GM23338 (cell line): ENCODE results near the gene EPHX1. TPM values are rescaled to one million over a fixed set of nuclear protein-coding genes. Genes with fewer than 3 reads are reported as not detected.

Experiments
- ATAC-seq: fragments of 200-7000 bp; cut with Tn5 transposase; 3 replicates; pipeline ENCODE4 v1.9.1; 2020
- DNase-seq: peaks from one replicate; pipeline ENCODE4 v3.0.0-alpha.2; 2015; ENCODE audit warnings: low spot score
- H2AFZ ChIP-seq: fragments of 200-600 bp; sonication (generic); 2 replicates; pipeline ENCODE4 v1.8.0; 2016; ENCODE audit warnings: antibody characterized with exemption, mild to moderate bottlenecking, moderate library complexity
- H3F3A ChIP-seq: fragments of 200-600 bp; sonication (generic); replicated peaks from 2 replicates; pipeline ENCODE4 v1.8.0; 2017; ENCODE audit warnings: antibody characterized with exemption, mixed run types, low read depth
- H3K27ac ChIP-seq: fragments of 200-600 bp; sonication (generic); 2 replicates; pipeline ENCODE4 v1.6.1; 2016; ENCODE audit warnings: low read depth
- H3K27me3 ChIP-seq: fragments of 200-600 bp; sonication (generic); 2 replicates; pipeline ENCODE4 v1.8.0; 2016; ENCODE audit warnings: mild to moderate bottlenecking, mixed run types, moderate library complexity; ENCODE audit not compliant: insufficient read depth
- H3K36me3 ChIP-seq: fragments of 200-600 bp; sonication (generic); 2 replicates; pipeline ENCODE4 v1.8.0; 2016; ENCODE audit warnings: mild to moderate bottlenecking; ENCODE audit not compliant: insufficient read depth
- H3K4me1 ChIP-seq: fragments of 200-600 bp; sonication (generic); 2 replicates; pipeline ENCODE4 v1.8.0; 2016; ENCODE audit warnings: mild to moderate bottlenecking, moderate library complexity; ENCODE audit not compliant: insufficient read depth
- H3K4me2 ChIP-seq: fragments of 200-600 bp; sonication (generic); 2 replicates; pipeline ENCODE4 v1.7.1; 2017; ENCODE audit warnings: mixed run types
- H3K4me3 ChIP-seq: fragments of 200-600 bp; sonication (generic); 2 replicates; pipeline ENCODE4 v1.6.1; 2016; ENCODE audit warnings: mixed run types
- H3K79me2 ChIP-seq: fragments of 200-600 bp; sonication (generic); replicated peaks from 2 replicates; pipeline ENCODE4 v1.8.0; 2017; ENCODE audit warnings: mild to moderate bottlenecking; ENCODE audit not compliant: insufficient read depth
- H3K9me2 ChIP-seq: fragments of 200-600 bp; sonication (generic); 2 replicates; pipeline ENCODE4 v1.8.0; 2017; ENCODE audit not compliant: insufficient read depth
- H4K20me1 ChIP-seq: fragments of 200-600 bp; sonication (generic); replicated peaks from 2 replicates; pipeline ENCODE4 v1.8.0; 2017; ENCODE audit warnings: mild to moderate bottlenecking; ENCODE audit not compliant: insufficient read depth
- H3K27ac Mint-ChIP-seq: 2 replicates; pipeline ENCODE4 v1.8.0; 2020; ENCODE audit warnings: inconsistent platforms, mild to moderate bottlenecking, moderate library complexity, mixed read lengths
- H3K27me3 Mint-ChIP-seq: 3 replicates; pipeline ENCODE4 v1.8.0; 2022; ENCODE audit warnings: low read depth, mild to moderate bottlenecking, moderate library complexity, mixed read lengths, inconsistent platforms; ENCODE audit not compliant: insufficient read depth, poor library complexity
- H3K36me3 Mint-ChIP-seq: 3 replicates; pipeline ENCODE4 v1.8.0; 2021; ENCODE audit warnings: low read depth, mild to moderate bottlenecking, inconsistent platforms, moderate library complexity, mixed read lengths
- H3K4me1 Mint-ChIP-seq: 3 replicates; pipeline ENCODE4 v1.8.0; 2020; ENCODE audit warnings: mild to moderate bottlenecking, inconsistent platforms, mixed read lengths
- H3K4me3 Mint-ChIP-seq: 3 replicates; pipeline ENCODE4 v1.8.0; 2021; ENCODE audit warnings: moderate library complexity, mild to moderate bottlenecking, inconsistent platforms, mixed read lengths
- H3K9me3 Mint-ChIP-seq: 3 replicates; pipeline ENCODE4 v1.8.0; 2020; ENCODE audit warnings: moderate library complexity, mild to moderate bottlenecking, inconsistent platforms, mixed read lengths
- CREB1 ChIP-seq: fragments of 250-450 bp; sonication (Bioruptor Pico); IDR thresholded peaks from 2 replicates; pipeline ENCODE4 v1.5.0; 2020; ENCODE audit warnings: low read depth, mild to moderate bottlenecking, moderate library complexity
- CTCF ChIP-seq, 2 experiments: fragments of 200-600 bp in 1 of 2; sonication (generic) in 1 of 2; conservative IDR thresholded peaks; 2 replicates each; pipeline versions ENCODE4 v1.5.1 to v1.6.1; 2016 to 2017; ENCODE audit warnings: antibody characterized with exemption in 2 of 2, low read depth in 2 of 2, mild to moderate bottlenecking in 2 of 2, moderate library complexity in 1 of 2
- ETS1 ChIP-seq: IDR thresholded peaks from 2 replicates; pipeline ENCODE4 v1.6.1; 2016; ENCODE audit warnings: antibody characterized with exemption
- EZH2 ChIP-seq: fragments of 200-600 bp; sonication (generic); IDR thresholded peaks from one replicate; pipeline ENCODE4 v1.8.0; 2017; ENCODE audit warnings: antibody characterized with exemption, mild to moderate bottlenecking, low read depth; ENCODE audit not compliant: unreplicated experiment
- EZH2phosphoT487 ChIP-seq: fragments of 200-600 bp; sonication (generic); IDR thresholded peaks from one replicate; pipeline ENCODE4 v1.8.1; 2018; ENCODE audit warnings: antibody characterized with exemption; ENCODE audit not compliant: unreplicated experiment
- JUNB ChIP-seq: IDR thresholded peaks from one replicate; pipeline ENCODE4 v1.6.1; 2016; ENCODE audit warnings: antibody characterized with exemption; ENCODE audit not compliant: unreplicated experiment
- NANOG ChIP-seq: IDR thresholded peaks from 2 replicates; pipeline ENCODE4 v1.6.1; 2016; ENCODE audit warnings: antibody characterized with exemption, borderline replicate concordance
- POLR2AphosphoS5 ChIP-seq: IDR thresholded peaks from 2 replicates; pipeline ENCODE4 v1.6.1; 2016; ENCODE audit warnings: antibody characterized with exemption, low read depth
- STAT1 ChIP-seq: IDR thresholded peaks from one replicate; pipeline ENCODE4 v1.6.1; 2016; ENCODE audit warnings: antibody characterized with exemption; ENCODE audit not compliant: unreplicated experiment
- ZNF114 ChIP-seq: fragments of 250-450 bp; sonication (Bioruptor Pico); IDR thresholded peaks from 2 replicates; pipeline ENCODE4 v1.5.0; 2020; ENCODE audit warnings: mild to moderate bottlenecking, moderate library complexity
- ZNF331 ChIP-seq: fragments of 250-450 bp; sonication (Bioruptor Pico); IDR thresholded peaks from 2 replicates; pipeline ENCODE4 v1.5.0; 2020; ENCODE audit warnings: low read depth, mild to moderate bottlenecking, moderate library complexity
- ZNF462 ChIP-seq: fragments of 250-450 bp; sonication (Bioruptor Pico); IDR thresholded peaks from 2 replicates; pipeline ENCODE4 v1.5.0; 2020; ENCODE audit warnings: mild to moderate bottlenecking, moderate library complexity
- polyA plus RNA-seq: library from polyadenylated mRNA; unstranded; fragments of >200 nt; fragmentation: Nextera tagmentation; extraction: Ambion mirVana; gene quantifications from 2 replicates; pipeline ENCODE4 v1.2.1, GENCODE V29; 2016
- total RNA-seq: library from RNA; depleted of rRNA; stranded (reverse); fragments of >200 nt; shearing (Covaris generic); gene quantifications from 2 replicates; pipeline ENCODE4 v1.2.3, GENCODE V29; 2014
- TF ChIP-seq, protein P1 (sequence below): IDR thresholded peaks from one replicate; pipeline ENCODE4 v1.6.1; 2018; ENCODE audit warnings: antibody characterized with exemption; ENCODE audit not compliant: unreplicated experiment

EPHX1 gene
- total and polyA plus RNA-seq, 2 experiments from 2014 or later: 15.3 to 46.5 TPM

GRCh38 chr1:225849925-225850324 lies 40.0 kb downstream of the EPHX1 start:
- Histone ChIP-seq H3K27me3 (no peaks in the 10 kb centered on the region), H3K36me3 (peaks cover 37% of the 10 kb centered on the region), H2AFZ (no peak overlapping the region), H3F3A (peaks cover 17% of the 10 kb centered on the region), H3K4me1 (peaks cover 5% of the 10 kb centered on the region), H3K27ac (no peak overlapping the region), H3K4me3 (no peak overlapping the region), H3K4me2 (no peak overlapping the region), H4K20me1 (no peaks in the 10 kb centered on the region; the same call in 1 of the 2 replicates), H3K9me2 (no peaks in the 10 kb centered on the region), H3K79me2 (no peaks in the 10 kb centered on the region)
- peaks cover 15% of the 10 kb centered on the region for H3K27me3 Mint-ChIP-seq
- peaks cover 19% of the 10 kb centered on the region for H3K9me3 Mint-ChIP-seq
- no peak for TF ChIP-seq ZNF462 (CRISPR knock-in tag)
- no peak for TF ChIP-seq JUNB
- no peak for TF ChIP-seq POLR2AphosphoS5
- TF ChIP-seq ZNF114 (CRISPR knock-in tag): no peak
- TF ChIP-seq ETS1: no peak
- TF ChIP-seq ZNF331 (CRISPR knock-in tag): no peak
- TF ChIP-seq CTCF (conservative IDR thresholded peaks at IDR 0.05; ENCODE audit: low read depth in 2 of 2): no peak
- TF ChIP-seq, protein P1, sequence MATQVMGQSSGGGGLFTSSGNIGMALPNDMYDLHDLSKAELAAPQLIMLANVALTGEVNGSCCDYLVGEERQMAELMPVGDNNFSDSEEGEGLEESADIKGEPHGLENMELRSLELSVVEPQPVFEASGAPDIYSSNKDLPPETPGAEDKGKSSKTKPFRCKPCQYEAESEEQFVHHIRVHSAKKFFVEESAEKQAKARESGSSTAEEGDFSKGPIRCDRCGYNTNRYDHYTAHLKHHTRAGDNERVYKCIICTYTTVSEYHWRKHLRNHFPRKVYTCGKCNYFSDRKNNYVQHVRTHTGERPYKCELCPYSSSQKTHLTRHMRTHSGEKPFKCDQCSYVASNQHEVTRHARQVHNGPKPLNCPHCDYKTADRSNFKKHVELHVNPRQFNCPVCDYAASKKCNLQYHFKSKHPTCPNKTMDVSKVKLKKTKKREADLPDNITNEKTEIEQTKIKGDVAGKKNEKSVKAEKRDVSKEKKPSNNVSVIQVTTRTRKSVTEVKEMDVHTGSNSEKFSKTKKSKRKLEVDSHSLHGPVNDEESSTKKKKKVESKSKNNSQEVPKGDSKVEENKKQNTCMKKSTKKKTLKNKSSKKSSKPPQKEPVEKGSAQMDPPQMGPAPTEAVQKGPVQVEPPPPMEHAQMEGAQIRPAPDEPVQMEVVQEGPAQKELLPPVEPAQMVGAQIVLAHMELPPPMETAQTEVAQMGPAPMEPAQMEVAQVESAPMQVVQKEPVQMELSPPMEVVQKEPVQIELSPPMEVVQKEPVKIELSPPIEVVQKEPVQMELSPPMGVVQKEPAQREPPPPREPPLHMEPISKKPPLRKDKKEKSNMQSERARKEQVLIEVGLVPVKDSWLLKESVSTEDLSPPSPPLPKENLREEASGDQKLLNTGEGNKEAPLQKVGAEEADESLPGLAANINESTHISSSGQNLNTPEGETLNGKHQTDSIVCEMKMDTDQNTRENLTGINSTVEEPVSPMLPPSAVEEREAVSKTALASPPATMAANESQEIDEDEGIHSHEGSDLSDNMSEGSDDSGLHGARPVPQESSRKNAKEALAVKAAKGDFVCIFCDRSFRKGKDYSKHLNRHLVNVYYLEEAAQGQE: no peak
- no peak for TF ChIP-seq EZH2phosphoT487
- no peak for TF ChIP-seq CREB1
- TF ChIP-seq STAT1: no peak
- TF ChIP-seq NANOG: no peak
- no peak for TF ChIP-seq EZH2
- peaks cover 22% of the 10 kb centered on the region for H3K4me1 Mint-ChIP-seq
- no peak for ATAC-seq
- DNase-seq: no peak
- no peak overlapping the region for H3K27ac Mint-ChIP-seq
- no peak overlapping the region; the same call in 2 of the 3 replicates for H3K4me3 Mint-ChIP-seq
- peaks cover 79% of the 10 kb centered on the region for H3K36me3 Mint-ChIP-seq
